Activated naive CD4-positive, alpha-beta T cell treated with anti-CD3 and anti-CD28 coated beads, Interleukin-2, amount 50 U/mL, for 72 hours (primary cell): Measurements from ENCODE around the gene ELMO1. TPM values are rescaled to one million over a fixed set of nuclear protein-coding genes. Genes with fewer than 3 reads are reported as not detected.
A peak's percentile ranks its signal among the peaks of the same experiment; 100 is the strongest.

Experiments
- ATAC-seq, 2 donors: fragments of 150-1000 bp; cut with Tn5 transposase; 2 replicates each; pipeline ENCODE4 v1.10.0; 2021; ENCODE audit warnings: mild to moderate bottlenecking in 2 of 2, moderate library complexity in 2 of 2
- DNase-seq, 2 donors: peaks; one replicate each; pipeline ENCODE4 v3.0.0; 2021 to 2022; ENCODE audit warnings: low spot score in 2 of 2
- H3K27ac Mint-ChIP-seq, 2 donors: one replicate each; pipeline ENCODE4 v1.8.0; 2022; ENCODE audit warnings: mild to moderate bottlenecking in 2 of 2, mixed read lengths in 2 of 2
- H3K36me3 Mint-ChIP-seq, 2 donors: one replicate each; pipeline ENCODE4 v1.8.0; 2022; ENCODE audit warnings: mixed read lengths in 2 of 2
- H3K9me3 Mint-ChIP-seq, 2 donors: one replicate each; pipeline ENCODE4 v1.8.0; 2022; ENCODE audit warnings: mixed read lengths in 2 of 2
- total RNA-seq, 2 donors: library from RNA; stranded (reverse); gene quantifications; one replicate each; pipeline ENCODE4 v1.2.3, GENCODE V29; 2022

The ELMO1 gene
- total RNA-seq, 2 donors from 2014 or later: 137 to 167 TPM

DNA sequence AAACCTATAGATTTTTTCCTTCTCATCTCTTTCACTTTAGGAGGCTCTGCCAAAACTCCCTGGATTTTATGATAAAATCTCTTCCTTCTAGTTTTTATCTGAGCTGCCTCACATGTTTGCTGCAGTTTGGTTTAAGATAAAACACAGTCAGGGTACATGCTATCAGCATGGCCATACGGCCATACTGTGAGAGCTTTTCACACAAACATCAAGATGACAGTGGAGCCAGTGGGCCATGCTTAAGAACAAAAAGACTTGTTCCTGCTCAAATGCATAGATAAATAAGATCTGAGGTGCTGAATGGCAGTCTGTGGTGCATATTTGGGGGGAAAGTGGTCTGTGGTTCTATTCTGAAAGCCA, 91.0 kb downstream of the ELMO1 start:
- ATAC-seq (no peak), DNase-seq (no peak)
- H3K36me3 Mint-ChIP-seq: peaks cover 10 to 12% of the 10 kb centered on the region in 2 donors
- peaks cover 0 to 6% of the 10 kb centered on the region in 2 donors for H3K9me3 Mint-ChIP-seq
- H3K27ac Mint-ChIP-seq: peak overlapping the region; percentile 55 to 70

DNA sequence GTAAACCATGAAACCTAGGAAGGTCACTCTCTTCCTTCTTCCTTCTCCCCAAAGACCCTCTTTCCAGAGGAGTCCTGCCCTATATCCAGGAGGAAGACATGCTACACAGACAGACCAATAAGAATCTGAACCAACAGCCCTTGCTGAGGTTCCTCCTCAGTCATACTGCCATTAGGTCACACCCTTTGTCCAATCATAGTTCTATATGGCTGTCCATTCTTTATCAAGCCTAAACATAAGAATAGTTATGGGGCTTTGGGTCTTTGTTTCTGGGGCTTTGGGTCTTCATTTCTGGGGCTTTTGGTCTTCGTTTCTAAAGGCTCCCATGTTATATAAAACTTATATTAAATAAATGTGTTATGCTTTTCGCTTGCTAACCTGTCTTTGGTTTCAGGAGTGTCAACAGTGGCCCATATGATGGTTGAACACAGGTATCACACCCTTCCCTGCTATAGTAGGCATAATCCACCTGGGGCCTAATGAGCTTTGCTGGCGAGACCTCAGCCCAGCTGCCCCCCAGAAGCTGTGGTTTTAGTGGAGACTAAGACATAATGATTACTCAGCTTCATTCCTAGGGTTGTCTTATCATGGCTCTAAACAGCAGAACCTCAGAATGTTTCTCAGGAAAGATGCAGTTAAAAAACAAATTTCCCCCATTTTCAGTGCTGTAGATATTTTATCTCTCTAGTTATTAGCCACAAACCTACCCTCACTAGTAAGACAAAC, 91.6 kb downstream of the ELMO1 start:
- Mint-ChIP-seq H3K27ac (peak overlapping the region; percentile 55 to 70), H3K36me3 (peaks cover 9 to 14% of the 10 kb centered on the region in 2 donors), H3K9me3 (peaks cover 0 to 3% of the 10 kb centered on the region in 2 donors)
- no peak for DNase-seq
- ATAC-seq: no peak

DNA sequence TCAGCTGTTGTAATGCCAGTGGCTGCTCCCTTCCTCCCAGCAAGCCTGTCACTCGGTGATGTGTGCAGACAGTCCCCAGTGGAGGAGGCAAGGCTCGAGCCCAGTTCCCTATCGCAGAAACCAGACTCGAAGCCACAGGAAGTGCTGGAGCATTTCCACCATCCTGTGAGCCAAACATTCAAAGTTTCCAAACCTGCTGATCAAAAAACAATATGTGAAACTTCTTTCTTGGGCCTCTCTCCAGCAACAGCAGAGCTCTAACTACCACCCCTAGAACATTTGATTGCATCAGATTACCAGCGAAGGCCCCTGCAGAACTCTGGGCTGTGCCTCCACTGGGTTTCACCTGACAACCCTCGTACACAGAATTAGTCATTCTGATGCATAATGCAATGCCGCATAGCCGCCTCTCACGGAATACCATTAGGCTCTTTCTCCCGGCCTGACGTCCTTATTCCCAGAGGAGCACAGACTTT, 94.0 kb downstream of the ELMO1 start:
- DNase-seq (peak in 1 of 2 donors; percentile 65), ATAC-seq (peak; percentile 81 to 85)
- H3K36me3 Mint-ChIP-seq: peaks cover 12 to 26% of the 10 kb centered on the region in 2 donors

DNA sequence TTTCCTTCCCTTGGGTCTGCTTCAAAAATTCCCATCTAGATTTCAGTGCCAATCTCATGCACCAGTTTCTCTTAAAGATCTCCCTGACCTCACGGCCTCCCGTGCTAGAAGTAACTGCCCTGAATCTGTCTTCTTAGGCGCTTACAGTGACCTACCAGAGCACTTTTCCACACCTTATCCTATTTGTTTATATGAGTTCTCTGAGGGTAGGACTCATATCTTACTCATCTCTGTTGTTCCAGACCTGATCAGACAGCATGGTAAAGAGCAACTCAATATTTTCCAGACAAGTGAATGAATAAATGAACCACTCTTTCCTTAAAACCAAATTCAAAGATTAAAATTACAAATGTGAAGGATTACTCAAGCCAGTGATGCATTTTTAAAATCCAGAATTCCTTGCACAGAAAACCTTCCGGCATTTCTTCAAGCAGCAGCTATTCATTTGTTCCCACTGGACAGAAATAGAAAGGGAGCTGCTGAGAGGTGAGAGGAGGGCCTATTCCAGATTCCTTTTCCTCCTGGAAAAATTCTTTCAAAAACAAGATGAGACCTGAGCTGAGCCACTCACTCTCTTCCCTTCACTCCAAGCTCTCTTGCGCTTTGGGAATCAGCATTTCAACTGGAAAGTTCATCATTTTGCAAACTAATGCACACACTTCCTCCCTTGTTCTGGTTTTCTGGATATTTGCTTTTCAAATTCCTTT, 94.6 kb downstream of the ELMO1 start:
- no peak for DNase-seq
- peak overlapping the region; percentile 99 for H3K27ac Mint-ChIP-seq
- peak; percentile 51 to 53 for ATAC-seq

More for the DNA sequence above, 94.0 kb downstream of the ELMO1 start:
- Mint-ChIP-seq H3K27ac (peak overlapping the region; percentile 99), H3K9me3 (peaks cover 0 to 3% of the 10 kb centered on the region in 2 donors)

GRCh38 chr7:37352974-37353948, 95.4 kb downstream of the ELMO1 start:
- H3K27ac Mint-ChIP-seq: peak overlapping the region; percentile 99
- ATAC-seq (peak; percentile 62 to 71), DNase-seq (peak; percentile 71 to 72)
- H3K36me3 Mint-ChIP-seq: peaks cover 13 to 34% of the 10 kb centered on the region in 2 donors
- H3K9me3 Mint-ChIP-seq: peaks cover 0 to 3% of the 10 kb centered on the region in 2 donors

More for the DNA sequence above, 94.6 kb downstream of the ELMO1 start:
- Mint-ChIP-seq H3K9me3 (peaks cover 0 to 3% of the 10 kb centered on the region in 2 donors), H3K36me3 (peaks cover 13 to 30% of the 10 kb centered on the region in 2 donors)

DNA sequence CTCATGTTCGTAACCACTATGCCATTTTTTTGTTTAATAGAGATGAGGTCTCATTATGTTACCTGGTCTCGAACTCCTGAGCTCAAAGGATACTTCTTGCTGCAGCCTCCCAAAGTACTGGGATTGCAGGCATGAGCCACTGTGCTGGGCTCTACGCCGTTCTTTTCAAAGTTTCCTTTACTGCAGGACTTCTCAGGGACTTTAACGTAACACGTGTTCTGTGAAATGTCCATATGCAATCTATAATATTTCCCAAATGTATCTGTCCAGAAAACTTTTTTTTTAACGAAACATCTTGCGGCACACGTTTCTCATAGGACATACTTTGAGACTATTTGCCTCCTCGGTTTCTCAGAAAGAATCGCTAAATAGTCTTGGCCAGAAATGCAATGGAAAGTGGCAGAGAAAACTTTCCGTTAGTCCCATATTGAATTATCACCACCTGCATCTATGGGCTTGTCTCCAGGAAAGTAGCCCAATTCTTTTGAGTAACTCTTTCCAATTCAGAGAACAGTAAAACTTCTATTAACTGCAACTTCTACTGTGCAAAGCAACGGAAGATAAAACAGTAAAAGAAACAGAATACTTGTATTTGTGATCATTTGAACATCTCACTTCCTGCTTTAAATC, 96.3 kb downstream of the ELMO1 start:
- Mint-ChIP-seq H3K27ac (peak overlapping the region; percentile 99), H3K9me3 (peaks cover 0 to 3% of the 10 kb centered on the region in 2 donors), H3K36me3 (peaks cover 13 to 34% of the 10 kb centered on the region in 2 donors)
- no peak for ATAC-seq
- no peak for DNase-seq

DNA sequence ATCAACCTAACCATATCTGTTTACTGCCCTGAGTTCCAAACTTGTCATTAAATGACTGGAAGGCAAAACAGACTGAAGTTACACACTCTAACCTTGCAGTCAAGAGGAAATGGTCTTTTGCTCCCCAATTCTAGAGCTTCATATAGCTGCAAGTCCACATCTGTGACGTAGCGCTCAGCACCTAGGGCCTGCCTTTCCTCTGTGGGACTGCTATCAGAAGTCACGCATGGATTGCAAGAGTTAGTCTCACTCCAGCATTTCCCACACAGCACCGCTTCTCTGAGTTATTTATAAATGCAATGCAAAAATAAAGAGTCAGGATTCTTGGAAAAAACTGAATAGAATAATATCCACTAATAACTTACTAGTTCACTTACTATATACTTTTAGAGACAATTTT, 96.9 kb downstream of the ELMO1 start:
- peaks cover 0 to under 1% of the 10 kb centered on the region in 2 donors for H3K9me3 Mint-ChIP-seq
- ATAC-seq (no peak), DNase-seq (no peak)
- peaks cover 13 to 34% of the 10 kb centered on the region in 2 donors for H3K36me3 Mint-ChIP-seq
- H3K27ac Mint-ChIP-seq: peak overlapping the region in 1 of 2 donors; percentile 99

DNA sequence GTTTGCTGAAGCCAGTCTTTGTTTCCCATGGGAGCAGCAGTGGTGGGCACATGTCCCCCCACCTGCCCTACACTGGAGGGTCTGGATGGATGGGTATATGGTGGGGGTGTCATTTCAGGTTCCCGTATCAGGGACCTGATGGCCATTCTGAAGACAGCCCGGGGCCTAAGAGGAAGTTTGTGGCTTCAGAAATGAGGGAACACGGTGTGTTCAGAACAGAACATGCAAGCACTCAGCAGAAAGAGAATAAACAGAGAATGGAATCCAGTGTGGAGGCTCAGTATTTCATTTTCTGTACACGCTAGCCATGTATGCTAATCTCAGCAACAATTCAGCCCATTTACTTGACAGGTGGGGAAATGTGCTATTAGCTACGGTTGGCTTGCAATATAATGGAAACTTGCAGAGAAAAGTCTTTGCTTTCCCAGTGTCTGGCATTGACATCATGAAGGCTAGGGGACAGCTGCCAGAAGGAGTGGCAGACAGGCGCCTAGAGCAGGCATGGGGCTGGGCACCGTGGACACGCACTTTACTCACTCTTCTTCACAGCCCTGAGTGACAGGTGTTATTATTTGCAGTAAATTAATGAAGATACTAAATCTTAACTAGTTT, 98.6 kb downstream of the ELMO1 start:
- DNase-seq (no peak), ATAC-seq (no peak)
- H3K9me3 Mint-ChIP-seq: no peaks in the 10 kb centered on the region
- peak overlapping the region; percentile 23 to 28 for H3K27ac Mint-ChIP-seq
- peaks cover 13 to 39% of the 10 kb centered on the region in 2 donors for H3K36me3 Mint-ChIP-seq

GRCh38 chr7:37348982-37349381, 99.7 kb downstream of the ELMO1 start:
- Mint-ChIP-seq H3K9me3 (no peaks in the 10 kb centered on the region), H3K27ac (no peak overlapping the region), H3K36me3 (peaks cover 13 to 42% of the 10 kb centered on the region in 2 donors)
- no peak for DNase-seq
- ATAC-seq: no peak

GRCh38 chr7:37346761-37347160, 101.9 kb downstream of the ELMO1 start:
- DNase-seq (no peak), ATAC-seq (no peak)
- no peaks in the 10 kb centered on the region for H3K9me3 Mint-ChIP-seq
- no peak overlapping the region for H3K27ac Mint-ChIP-seq
- peaks cover 9 to 41% of the 10 kb centered on the region in 2 donors for H3K36me3 Mint-ChIP-seq

DNA sequence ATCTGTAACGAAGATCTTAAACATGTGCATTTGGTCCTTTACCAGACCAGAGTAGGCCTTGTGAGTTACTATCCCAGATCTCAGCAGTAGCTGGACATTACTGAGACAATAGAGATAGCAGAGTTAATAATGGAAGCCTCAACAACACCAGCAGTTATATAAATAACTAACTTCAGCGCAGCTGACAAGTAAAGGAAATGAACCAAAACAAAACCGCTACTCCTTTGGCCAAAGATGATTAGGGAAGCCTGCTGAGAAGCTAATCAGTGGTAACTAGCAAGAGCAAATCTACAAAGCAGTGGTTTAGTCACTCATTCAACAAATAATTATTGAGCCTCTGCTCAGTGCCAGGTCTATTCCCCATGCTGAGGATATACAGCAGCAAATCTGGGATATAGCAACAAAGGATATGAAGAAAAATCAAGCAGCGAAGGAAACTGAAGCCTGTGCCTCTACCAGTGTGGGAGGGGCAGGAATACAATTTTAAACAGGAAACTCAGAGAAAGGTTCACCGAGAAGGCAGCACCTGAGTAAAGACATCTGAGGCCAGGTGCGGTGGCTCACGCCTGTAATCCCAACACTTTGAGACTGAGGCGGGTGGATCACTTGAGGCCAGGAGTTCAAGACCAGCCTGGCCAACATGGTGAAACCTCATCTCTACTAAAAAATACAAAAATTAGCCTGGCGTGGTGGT, 103.6 kb downstream of the ELMO1 start:
- Mint-ChIP-seq H3K9me3 (no peaks in the 10 kb centered on the region), H3K36me3 (peaks cover 13 to 48% of the 10 kb centered on the region in 2 donors), H3K27ac (peak overlapping the region; percentile 87 to 92)
- ATAC-seq (no peak), DNase-seq (no peak)

DNA sequence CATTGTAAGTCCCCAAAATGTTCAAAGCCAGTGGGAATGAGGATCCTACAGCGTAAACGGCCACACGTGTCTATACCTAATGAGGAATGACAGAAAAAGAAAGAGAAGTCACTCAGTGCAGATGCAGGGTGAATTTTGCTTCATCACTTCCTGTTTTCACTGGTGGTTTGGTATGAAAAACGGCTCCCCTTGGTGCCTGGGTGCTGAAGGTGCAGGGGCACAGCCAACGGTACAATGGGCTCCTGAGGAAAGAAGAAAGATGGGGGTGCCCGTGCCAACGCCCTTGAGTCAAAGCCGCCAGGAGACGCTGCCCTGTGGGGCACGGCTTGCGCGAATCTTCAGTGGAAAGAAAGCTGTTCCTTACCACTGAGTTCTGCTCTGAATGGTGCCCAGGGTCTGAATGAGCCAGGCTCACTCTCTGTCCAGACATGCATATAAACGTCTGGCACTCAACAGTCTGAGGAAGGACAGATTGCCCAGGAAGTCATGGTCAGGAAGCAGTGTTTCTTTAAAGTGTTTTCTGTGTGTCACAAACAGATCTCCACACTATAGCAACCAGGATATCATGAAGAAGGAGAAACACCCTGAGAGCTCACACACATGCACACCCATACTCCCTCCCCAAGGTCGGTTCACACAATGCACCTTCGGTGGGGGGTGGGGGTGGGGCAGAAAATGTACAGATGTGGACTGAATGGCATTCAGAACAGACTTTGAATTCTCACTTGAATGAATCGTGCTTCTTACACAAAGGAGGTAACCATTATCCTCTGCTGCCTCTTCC, 105.8 kb downstream of the ELMO1 start:
- DNase-seq (peak; percentile 54 to 77), ATAC-seq (peak; percentile 78 to 79)
- H3K27ac Mint-ChIP-seq: peak overlapping the region; percentile 96 to 99
- H3K36me3 Mint-ChIP-seq: peaks cover 26 to 56% of the 10 kb centered on the region in 2 donors
- H3K9me3 Mint-ChIP-seq: no peaks in the 10 kb centered on the region

GRCh38 chr7:37342176-37342687, 106.4 kb downstream of the ELMO1 start:
- peaks cover 0 to 5% of the 10 kb centered on the region in 2 donors for H3K9me3 Mint-ChIP-seq

DNA sequence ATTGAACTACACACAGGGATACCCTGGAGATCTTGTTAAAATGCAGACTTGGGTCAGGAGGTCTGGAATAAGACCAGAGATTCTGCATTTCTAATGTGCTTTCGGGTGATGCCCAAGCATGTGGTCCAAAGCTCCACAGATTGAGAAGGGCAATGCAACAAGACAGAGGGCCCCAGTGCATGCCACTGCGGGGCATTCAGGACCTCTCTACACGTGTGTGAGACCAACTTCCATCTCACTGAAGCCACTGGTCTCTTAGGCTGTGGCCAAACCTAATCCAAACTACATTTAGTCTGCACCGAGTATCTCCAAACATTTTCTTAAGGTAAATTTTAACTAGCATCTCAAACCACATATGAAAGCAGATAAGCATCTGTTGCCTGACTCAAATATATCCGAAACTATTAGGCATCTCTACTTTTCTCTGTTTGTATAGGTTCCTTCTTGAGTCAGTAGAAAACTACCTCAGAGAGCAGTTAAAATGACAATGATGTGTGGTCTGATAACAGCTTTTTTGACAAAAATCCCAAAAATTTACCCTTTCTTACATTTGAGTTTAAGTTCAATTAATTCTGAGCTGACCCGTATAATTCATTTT, 107.5 kb downstream of the ELMO1 start:
- ATAC-seq (peak; percentile 43 to 58), DNase-seq (no peak)
- Mint-ChIP-seq H3K27ac (peak overlapping the region; percentile 96 to 99), H3K36me3 (peaks cover 35 to 73% of the 10 kb centered on the region in 2 donors), H3K9me3 (peaks cover 4 to 13% of the 10 kb centered on the region in 2 donors)

More at GRCh38 chr7:37342176-37342687, 106.4 kb downstream of the ELMO1 start:
- peak overlapping the region; percentile 96 to 99 for H3K27ac Mint-ChIP-seq
- DNase-seq (no peak), ATAC-seq (peak in 1 of 2 donors; percentile 6)
- H3K36me3 Mint-ChIP-seq: peaks cover 26 to 62% of the 10 kb centered on the region in 2 donors
